HL-60 (cell line): ENCODE measurements around the gene LSS.

Source experiments
- DNase-seq, 2 experiments: peaks; one replicate each; pipeline ENCODE4 v3.0.0-alpha.2; 2010 to 2020; ENCODE audit warnings: low read depth in 1 of 2, low spot score in 1 of 2
- H3K27ac ChIP-seq: fragments of 250-450 bp; sonication (Bioruptor Pico); replicated peaks from 2 replicates; pipeline ENCODE4 v1.5.1; 2020; ENCODE audit warnings: mild to moderate bottlenecking, moderate library complexity
- H3K27me3 ChIP-seq: fragments of 250-450 bp; sonication (Bioruptor Pico); 2 replicates; pipeline ENCODE4 v1.5.1; 2021; ENCODE audit warnings: mild to moderate bottlenecking, moderate library complexity; ENCODE audit not compliant: insufficient read depth, poor library complexity, severe bottlenecking
- H3K4me3 ChIP-seq: replicated peaks from 2 replicates; pipeline ENCODE4 v1.5.1; 2011; ENCODE audit warnings: mild to moderate bottlenecking, control low read depth, low read length; ENCODE audit not compliant: insufficient read depth
- GABPA ChIP-seq: IDR thresholded peaks from 2 replicates; pipeline ENCODE4 v1.6.1; 2012; ENCODE audit warnings: low read depth
- POLR2AphosphoS5 ChIP-seq: IDR thresholded peaks from 2 replicates; pipeline ENCODE4 v1.6.1; 2012; ENCODE audit warnings: low read depth
- REST ChIP-seq: IDR thresholded peaks from 2 replicates; pipeline ENCODE4 v1.6.1; 2012; ENCODE audit warnings: low read depth; ENCODE audit not compliant: insufficient replicate concordance
- SPI1 ChIP-seq: IDR thresholded peaks from 2 replicates; pipeline ENCODE4 v1.6.1; 2012; ENCODE audit warnings: low read depth, mild to moderate bottlenecking, borderline replicate concordance
- TF ChIP-seq, protein P1 (sequence below): IDR thresholded peaks from one replicate; pipeline ENCODE4 v1.5.1; 2011; ENCODE audit warnings: low read length, control low read depth, inconsistent platforms; ENCODE audit not compliant: insufficient read depth

LSS gene

DNA sequence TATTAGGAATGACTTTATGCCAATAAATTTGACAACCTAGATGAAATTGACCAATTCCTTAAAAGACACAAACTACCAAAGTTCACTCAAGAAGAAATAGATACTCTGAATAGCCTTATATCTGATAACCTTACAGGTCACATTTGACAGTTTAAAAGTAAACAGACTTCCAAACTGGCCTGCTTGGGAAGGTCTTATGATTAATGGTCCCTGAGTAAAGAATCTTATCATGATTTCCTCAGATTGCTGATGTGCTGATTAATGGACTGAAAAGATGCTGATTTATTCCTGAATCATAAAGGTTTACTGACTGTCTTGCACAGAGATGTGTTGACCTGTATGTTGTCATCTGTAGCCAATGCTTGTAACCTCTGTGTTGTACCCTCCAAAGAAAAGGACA is 63.5 kb downstream of the LSS start:
- Histone ChIP-seq H3K27me3 (no peaks in the 10 kb centered on the region), H3K4me3 (no peak overlapping the region), H3K27ac (no peak overlapping the region)
- DNase-seq: no peak
- TF ChIP-seq, protein P1, sequence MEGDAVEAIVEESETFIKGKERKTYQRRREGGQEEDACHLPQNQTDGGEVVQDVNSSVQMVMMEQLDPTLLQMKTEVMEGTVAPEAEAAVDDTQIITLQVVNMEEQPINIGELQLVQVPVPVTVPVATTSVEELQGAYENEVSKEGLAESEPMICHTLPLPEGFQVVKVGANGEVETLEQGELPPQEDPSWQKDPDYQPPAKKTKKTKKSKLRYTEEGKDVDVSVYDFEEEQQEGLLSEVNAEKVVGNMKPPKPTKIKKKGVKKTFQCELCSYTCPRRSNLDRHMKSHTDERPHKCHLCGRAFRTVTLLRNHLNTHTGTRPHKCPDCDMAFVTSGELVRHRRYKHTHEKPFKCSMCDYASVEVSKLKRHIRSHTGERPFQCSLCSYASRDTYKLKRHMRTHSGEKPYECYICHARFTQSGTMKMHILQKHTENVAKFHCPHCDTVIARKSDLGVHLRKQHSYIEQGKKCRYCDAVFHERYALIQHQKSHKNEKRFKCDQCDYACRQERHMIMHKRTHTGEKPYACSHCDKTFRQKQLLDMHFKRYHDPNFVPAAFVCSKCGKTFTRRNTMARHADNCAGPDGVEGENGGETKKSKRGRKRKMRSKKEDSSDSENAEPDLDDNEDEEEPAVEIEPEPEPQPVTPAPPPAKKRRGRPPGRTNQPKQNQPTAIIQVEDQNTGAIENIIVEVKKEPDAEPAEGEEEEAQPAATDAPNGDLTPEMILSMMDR: no peak
- TF ChIP-seq GABPA: no peak
- no peak for TF ChIP-seq REST

- DNase-seq: no peak
- Histone ChIP-seq H3K27me3 (no peaks in the 10 kb centered on the region), H3K27ac (no peak overlapping the region), H3K4me3 (no peak overlapping the region)
- TF ChIP-seq, protein P1: no peak
- TF ChIP-seq POLR2AphosphoS5 (no peak), GABPA (no peak), REST (no peak), SPI1 (no peak)
Observed at GRCh38 chr21:46163380-46163779, 65.2 kb downstream of the LSS start.

GRCh38 chr21:46161633-46162592 is 66.7 kb downstream of the LSS start:
- no peak for TF ChIP-seq POLR2AphosphoS5
- no peak for TF ChIP-seq GABPA
- TF ChIP-seq, protein P1: no peak
- no peak for TF ChIP-seq SPI1
- no peak for TF ChIP-seq REST
- Histone ChIP-seq H3K27ac (no peak overlapping the region), H3K27me3 (no peaks in the 10 kb centered on the region), H3K4me3 (no peak overlapping the region)
- DNase-seq: no peak
